ENCODE results near the gene NCKAP5. TPM values are rescaled to one million over a fixed set of nuclear protein-coding genes. Genes with fewer than 3 reads are reported as not detected.

NCKAP5 gene
- total and polyA plus RNA-seq, 2 of the 8 experiments (the other 6 are each of a cell fraction or from before 2014, with no cell fraction given): 0.27 to 0.86 TPM

DNA sequence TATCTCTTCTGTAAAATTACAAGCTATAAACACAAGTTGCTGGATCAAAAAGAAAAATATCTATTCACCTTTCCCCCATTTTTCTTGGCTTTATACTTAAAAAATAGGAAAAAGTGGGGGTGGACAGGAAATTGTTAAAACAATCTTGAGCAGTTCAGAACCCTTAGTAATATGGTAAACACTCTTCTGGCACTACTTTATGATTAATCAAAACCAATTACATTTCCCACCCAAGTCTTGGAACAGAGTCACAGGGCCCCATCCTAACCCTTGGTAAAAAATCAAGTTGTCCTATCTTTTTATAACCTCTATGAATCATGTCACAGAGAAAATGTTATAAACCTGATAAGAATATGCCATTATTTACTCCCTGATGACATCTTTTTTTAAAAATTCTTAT is 570.0 kb downstream of the NCKAP5 start:
- no peaks in the 10 kb centered on the region for H3K79me2 ChIP-seq (ENCODE audit: control insufficient read depth in 1 of 2, insufficient read depth in 2 of 2, low read length in 2 of 2)
- H3K56ac ChIP-seq (replicated peaks; ENCODE audit: insufficient read length, low read depth, low read length): no peak overlapping the region
- POLR2A ChIA-PET (ENCODE audit: partially characterized antibody): no interaction called here
- FAIRE-seq (no peak), DNase-seq (ENCODE audit: low read depth in 1 of 2, low spot score in 2 of 2) (no peak)
- H4K91ac ChIP-seq (replicated peaks; ENCODE audit: insufficient read length, low read length): no peak overlapping the region
- no peak overlapping the region for H2BK15ac ChIP-seq (ENCODE audit: low read length)
- no peak overlapping the region for H4K8ac ChIP-seq (ENCODE audit: extremely low read depth, insufficient read depth, low read length)
- no peaks in the 10 kb centered on the region for H3K36me3 ChIP-seq (ENCODE audit: control insufficient read depth in 2 of 4, insufficient read depth in 4 of 4, low read length in 3 of 4)
- no peaks in the 10 kb centered on the region for H4K20me1 ChIP-seq (replicated peaks in 1 of 2; ENCODE audit: control insufficient read depth in 1 of 2, insufficient read depth in 2 of 2, low read length in 2 of 2)
- no peak overlapping the region for H2BK5ac ChIP-seq (ENCODE audit: low read depth, low read length)
- H2AK5ac ChIP-seq (ENCODE audit: low read depth, low read length): no peak overlapping the region
- H3K23ac ChIP-seq (ENCODE audit: insufficient read length): no peak overlapping the region
- no peak overlapping the region for H2BK20ac ChIP-seq (ENCODE audit: low read length)
- TF ChIP-seq TBP (IDR thresholded peaks at IDR 0.05; ENCODE audit: low read depth, low read length): no peak
- TF ChIP-seq SUZ12 (IDR thresholded peaks at IDR 0.05; ENCODE audit: low read length): no peak
- no peak for TF ChIP-seq TCF12 (IDR thresholded peaks at IDR 0.05; ENCODE audit: low read depth, low read length)
- TF ChIP-seq RAD21 (IDR thresholded peaks at IDR 0.05 in 1 of 2, conservative IDR thresholded peaks at IDR 0.05 in 1 of 2; ENCODE audit: low read depth in 2 of 2, low read length in 2 of 2): no peak
- TF ChIP-seq POLR2A (IDR thresholded peaks at IDR 0.05; ENCODE audit: control extremely low read depth in 1 of 2, low read depth in 2 of 2, low read length in 2 of 2): no peak
- TF ChIP-seq, protein P1, sequence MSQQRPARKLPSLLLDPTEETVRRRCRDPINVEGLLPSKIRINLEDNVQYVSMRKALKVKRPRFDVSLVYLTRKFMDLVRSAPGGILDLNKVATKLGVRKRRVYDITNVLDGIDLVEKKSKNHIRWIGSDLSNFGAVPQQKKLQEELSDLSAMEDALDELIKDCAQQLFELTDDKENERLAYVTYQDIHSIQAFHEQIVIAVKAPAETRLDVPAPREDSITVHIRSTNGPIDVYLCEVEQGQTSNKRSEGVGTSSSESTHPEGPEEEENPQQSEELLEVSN (IDR thresholded peaks at IDR 0.05): no peak
- TF ChIP-seq SP1 (IDR thresholded peaks at IDR 0.05; ENCODE audit: low read depth, low read length): no peak
- no peak for TF ChIP-seq CTBP2 (IDR thresholded peaks at IDR 0.05; ENCODE audit: borderline replicate concordance, insufficient read depth, insufficient read length, low read length)
- TF ChIP-seq SP4 (IDR thresholded peaks at IDR 0.05; ENCODE audit: low read length): no peak
- TF ChIP-seq SIRT6 (IDR thresholded peaks at IDR 0.05; ENCODE audit: low read length): no peak
- no peak for TF ChIP-seq EP300 (IDR thresholded peaks at IDR 0.05; ENCODE audit: borderline replicate concordance in 1 of 2, low read depth in 2 of 2, low read length in 2 of 2)
- no peak for TF ChIP-seq RNF2 (IDR thresholded peaks at IDR 0.05; ENCODE audit: borderline replicate concordance, low read depth, low read length, missing control alignments, poor library complexity, severe bottlenecking)
- TF ChIP-seq RBBP5 (IDR thresholded peaks at IDR 0.05; ENCODE audit: borderline replicate concordance, low read depth, low read length): no peak
- TF ChIP-seq CBX5 (IDR thresholded peaks at IDR 0.05; ENCODE audit: low read depth, low read length): no peak
- TF ChIP-seq YY1 (IDR thresholded peaks at IDR 0.05; ENCODE audit: low read depth, low read length): no peak
- H3K18ac ChIP-seq (ENCODE audit: extremely low read depth, low read length): no peak overlapping the region
- no peak overlapping the region for H2BK120ac ChIP-seq (replicated peaks; ENCODE audit: low read depth, low read length)
- no peak overlapping the region for H3K14ac ChIP-seq (ENCODE audit: insufficient read length)
- H2BK12ac ChIP-seq (ENCODE audit: low read depth, low read length): no peak overlapping the region
- H3K27me3 ChIP-seq (replicated peaks in 1 of 4; ENCODE audit: control insufficient read depth in 3 of 4, extremely low read depth in 1 of 4, insufficient read depth in 3 of 4, low read length in 3 of 4): no peaks in the 10 kb centered on the region
- no peaks in the 10 kb centered on the region for H3K4me1 ChIP-seq (replicated peaks in 1 of 4; ENCODE audit: control insufficient read depth in 3 of 4, insufficient read depth in 4 of 4, low read length in 3 of 4)
- H3K4me2 ChIP-seq (ENCODE audit: insufficient read depth in 1 of 2, low read depth in 2 of 2, low read length in 2 of 2): no peak overlapping the region
- no peak overlapping the region for H3K9ac ChIP-seq (replicated peaks in 1 of 4; ENCODE audit: extremely low read depth in 1 of 4, low read depth in 3 of 4, low read length in 3 of 4)
- H3K4ac ChIP-seq (replicated peaks; ENCODE audit: insufficient read length, low read depth, low read length): no peak overlapping the region
- CTCF ChIA-PET (ENCODE audit: partially characterized antibody): no interaction called here
- no peak overlapping the region for H2AFZ ChIP-seq (ENCODE audit: low read length)
- H3K9me3 ChIP-seq (ENCODE audit: insufficient read depth in 2 of 2, low read depth in 1 of 2, low read length in 1 of 2): peaks cover 1 to 3% of the 10 kb centered on the region in 2 experiments; a peak in 1 of 4 replicates
- H3K27ac ChIP-seq (ENCODE audit: low read depth, low read length): no peak overlapping the region
- H3K79me1 ChIP-seq (ENCODE audit: low read depth, low read length): no peaks in the 10 kb centered on the region
- no peaks in the 10 kb centered on the region for H3K23me2 ChIP-seq (ENCODE audit: low read depth, low read length)
- H3K4me3 ChIP-seq (ENCODE audit: extremely low read depth in 1 of 4, insufficient read depth in 2 of 4, low read depth in 3 of 4, low read length in 4 of 4): no peak overlapping the region
- no peak overlapping the region for H4K5ac ChIP-seq (ENCODE audit: insufficient read length, low read depth, low read length)
